SU-DHL-6 (cell line): ENCODE measurements around the gene ZNF735.
"Not testable (repeated sequence)": the region's sequence is repeated elsewhere in the genome, so short reads cannot be mapped to it uniquely, and the experiment has no call there.

Experiments
- H2AFZ ChIP-seq: fragments of 200-600 bp; sonication (generic); 2 replicates; pipeline ENCODE4 v1.6.1; 2014; ENCODE audit warnings: low read depth, mild to moderate bottlenecking, moderate library complexity, mixed read lengths, antibody characterized with exemption, low read length; ENCODE audit not compliant: severe bottlenecking
- H3F3A ChIP-seq: fragments of 200-600 bp; shearing (Covaris generic); 2 replicates; pipeline ENCODE4 v1.6.0; 2016; ENCODE audit warnings: antibody characterized with exemption, mild to moderate bottlenecking; ENCODE audit not compliant: insufficient read depth
- H3K27ac ChIP-seq: fragments of 200-600 bp; sonication (generic); 2 replicates; pipeline ENCODE4 v1.5.1; 2016; ENCODE audit warnings: low read depth, mild to moderate bottlenecking, low read length, moderate library complexity, mixed read lengths
- H3K27me3 ChIP-seq: fragments of 200-600 bp; sonication (generic), shearing (Covaris generic); 2 replicates; pipeline ENCODE4 v1.6.0; 2014; ENCODE audit warnings: mild to moderate bottlenecking, low read length
- H3K36me3 ChIP-seq: fragments of 200-600 bp; sonication (generic); 2 replicates; pipeline ENCODE4 v1.6.1; 2014; ENCODE audit warnings: mild to moderate bottlenecking, low read length, mixed read lengths
- H3K4me2 ChIP-seq: fragments of 300-600, 200-600 bp; shearing (Covaris generic), sonication (generic); 2 replicates; pipeline ENCODE4 v1.6.0; 2014; ENCODE audit warnings: low read length, low read depth, mild to moderate bottlenecking; ENCODE audit not compliant: poor library complexity, severe bottlenecking
- H3K4me3 ChIP-seq: fragments of 200-600 bp; sonication (generic); 2 replicates; pipeline ENCODE4 v1.5.1; 2014; ENCODE audit warnings: antibody characterized with exemption, low read length, mild to moderate bottlenecking, mixed read lengths; ENCODE audit not compliant: insufficient read depth, poor library complexity, severe bottlenecking
- H3K79me2 ChIP-seq: fragments of 200-600 bp; sonication (generic); 2 replicates; pipeline ENCODE4 v1.6.1; 2014; ENCODE audit warnings: mild to moderate bottlenecking, low read length, moderate library complexity; ENCODE audit not compliant: insufficient read depth
- H3K9ac ChIP-seq: fragments of 200-600 bp; sonication (generic); 2 replicates; pipeline ENCODE4 v1.7.0; 2014; ENCODE audit warnings: mild to moderate bottlenecking, low read length
- H3K9me2 ChIP-seq: fragments of 200-600 bp; sonication (generic); replicated peaks from 2 replicates; pipeline ENCODE4 v1.6.1; 2014; ENCODE audit warnings: low read length; ENCODE audit not compliant: insufficient read depth
- H3K9me3 ChIP-seq: fragments of 200-600 bp; sonication (generic); 2 replicates; pipeline ENCODE4 v1.6.1; 2014; ENCODE audit warnings: low read length, mixed read lengths; ENCODE audit not compliant: insufficient read depth
- H4K20me1 ChIP-seq: fragments of 200-600 bp; sonication (generic); 2 replicates; pipeline ENCODE4 v1.6.1; 2014; ENCODE audit warnings: low read depth, mild to moderate bottlenecking, antibody characterized with exemption, low read length, moderate library complexity, mixed read lengths
- CTCF ChIP-seq: fragments of 200-600 bp; sonication (generic); IDR thresholded peaks from one replicate; pipeline ENCODE4 v1.5.1; 2017; ENCODE audit warnings: antibody characterized with exemption, mild to moderate bottlenecking, low read length, moderate library complexity; ENCODE audit not compliant: insufficient read depth, poor library complexity, severe bottlenecking
- EZH2phosphoT487 ChIP-seq: fragments of 200-600 bp; sonication (generic), shearing (Covaris generic); conservative IDR thresholded peaks from 2 replicates; pipeline ENCODE4 v1.6.1; 2018; ENCODE audit warnings: mild to moderate bottlenecking, antibody characterized with exemption, low read length, moderate library complexity, mixed read lengths

The ZNF735 gene

DNA sequence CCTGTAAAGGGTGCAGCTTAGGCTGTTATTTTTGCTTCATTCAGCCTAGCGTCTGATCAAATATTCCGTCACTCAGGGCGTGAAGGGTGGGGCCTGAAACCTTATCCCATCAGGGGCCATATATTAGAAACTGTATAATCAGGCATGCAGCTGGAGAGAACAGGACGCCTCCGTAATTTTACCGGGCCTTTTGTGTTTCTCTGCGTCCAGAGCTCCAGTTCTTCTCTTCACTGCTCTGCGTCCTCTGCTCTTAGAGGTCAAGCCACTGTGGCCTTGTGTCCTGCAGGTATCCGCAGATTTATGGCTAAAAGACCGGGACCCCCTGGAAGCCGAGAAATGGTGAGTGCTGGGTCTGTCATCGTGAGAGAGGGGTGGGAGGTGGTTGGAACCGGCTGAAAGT lies at the start of gene ZNF735:
Gene ZNF735 (plus strand): TSS at position 301 of the 400 bp plus-strand sequence. CDS start 0 bp downstream, at position 301.
- Histone ChIP-seq H3F3A (no peaks in the 10 kb centered on the region), H3K9me2 (no peaks in the 10 kb centered on the region), H2AFZ (no peak within 1 kb of the TSS), H3K4me3 (no peak within 1 kb of the TSS), H3K27me3 (no peaks in the 10 kb centered on the region), H4K20me1 (no peaks in the 10 kb centered on the region), H3K27ac (no peak within 1 kb of the TSS), H3K4me2 (no peak within 1 kb of the TSS), H3K79me2 (no peaks in the 10 kb centered on the region), H3K36me3 (no peaks in the 10 kb centered on the region), H3K9me3 (no peaks in the 10 kb centered on the region), H3K9ac (no peak within 1 kb of the TSS)
- no peak for TF ChIP-seq EZH2phosphoT487
- no peak for TF ChIP-seq CTCF

GRCh38 chr7:64170974-64171373 lies 36.0 kb upstream of the ZNF735 start:
- not testable (repeated sequence) for H3K4me3 ChIP-seq, H3K4me2 ChIP-seq, H4K20me1 ChIP-seq, H3K9ac ChIP-seq, H2AFZ ChIP-seq, H3F3A ChIP-seq, H3K27me3 ChIP-seq, H3K27ac ChIP-seq, H3K79me2 ChIP-seq, H3K36me3 ChIP-seq, H3K9me3 ChIP-seq, H3K9me2 ChIP-seq

- Histone ChIP-seq H3K27ac (no peak overlapping the region), H3K4me3 (no peak overlapping the region), H3K9ac (no peak overlapping the region), H3K36me3 (no peaks in the 10 kb centered on the region), H4K20me1 (no peaks in the 10 kb centered on the region), H3F3A (no peaks in the 10 kb centered on the region), H3K27me3 (no peaks in the 10 kb centered on the region), H2AFZ (no peak overlapping the region), H3K4me2 (no peak overlapping the region), H3K9me3 (no peaks in the 10 kb centered on the region; the same call in 1 of the 2 replicates), H3K9me2 (no peaks in the 10 kb centered on the region), H3K79me2 (no peaks in the 10 kb centered on the region)
- TF ChIP-seq CTCF: no peak
- no peak for TF ChIP-seq EZH2phosphoT487
Measured at GRCh38 chr7:64174328-64174727, 32.7 kb upstream of the ZNF735 start.

GRCh38 chr7:64174941-64175340 lies 32.1 kb upstream of the ZNF735 start:
- H3F3A ChIP-seq: no peaks in the 10 kb centered on the region
- no peak overlapping the region for H3K4me2 ChIP-seq
- no peaks in the 10 kb centered on the region for H4K20me1 ChIP-seq
- no peaks in the 10 kb centered on the region for H3K9me2 ChIP-seq
- no peak for TF ChIP-seq CTCF
- no peak for TF ChIP-seq EZH2phosphoT487
- no peak overlapping the region for H2AFZ ChIP-seq
- no peaks in the 10 kb centered on the region for H3K27me3 ChIP-seq
- H3K4me3 ChIP-seq: no peak overlapping the region
- no peak overlapping the region for H3K27ac ChIP-seq
- H3K9ac ChIP-seq: no peak overlapping the region
- no peaks in the 10 kb centered on the region for H3K79me2 ChIP-seq
- H3K36me3 ChIP-seq: no peaks in the 10 kb centered on the region
- H3K9me3 ChIP-seq: no peaks in the 10 kb centered on the region; the same call in 1 of the 2 replicates
